Keratinocyte (primary cell): ENCODE results near the gene DCP2.

Source experiments
- EZH2 ChIP-seq: IDR thresholded peaks from one replicate; pipeline ENCODE4 v1.6.1; 2012; ENCODE audit warnings: inconsistent platforms, mild to moderate bottlenecking, low read length, moderate library complexity
- TF ChIP-seq, protein P1 (sequence below), 3 experiments: IDR thresholded peaks in 1 of 3; conservative IDR thresholded peaks in 1 of 3; optimal IDR thresholded peaks in 1 of 3; 2 replicates in 2 of 3; 3 replicates in 1 of 3; pipeline versions ENCODE3 to v1.5.1; 2011; ENCODE audit warnings: low read length in 3 of 3, mild to moderate bottlenecking in 3 of 3, moderate library complexity in 2 of 3, control low read depth in 1 of 3, inconsistent platforms in 1 of 3; ENCODE audit not compliant: insufficient read depth in 2 of 3; ENCODE audit errors: extremely low read depth in 1 of 3

DNA sequence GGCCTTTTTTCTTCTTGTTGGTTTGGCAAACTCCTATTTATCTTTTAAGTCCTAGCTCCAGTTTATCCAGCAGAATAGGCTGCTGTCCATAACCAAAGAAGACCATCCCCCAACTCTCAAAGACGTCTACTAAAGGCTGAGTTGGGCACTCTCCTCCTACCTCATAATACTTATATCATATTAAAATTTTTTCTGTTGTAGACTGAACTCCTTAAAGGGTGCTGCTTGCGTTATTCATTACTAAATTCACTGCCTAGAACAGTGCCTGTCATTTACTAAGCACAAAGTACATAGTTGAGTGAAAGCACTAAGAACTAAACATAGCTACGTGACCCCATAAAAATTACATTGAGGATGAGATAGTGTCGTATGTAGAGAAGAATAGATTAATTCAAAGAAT is 21.7 kb downstream of the DCP2 start:
- TF ChIP-seq, protein P1, sequence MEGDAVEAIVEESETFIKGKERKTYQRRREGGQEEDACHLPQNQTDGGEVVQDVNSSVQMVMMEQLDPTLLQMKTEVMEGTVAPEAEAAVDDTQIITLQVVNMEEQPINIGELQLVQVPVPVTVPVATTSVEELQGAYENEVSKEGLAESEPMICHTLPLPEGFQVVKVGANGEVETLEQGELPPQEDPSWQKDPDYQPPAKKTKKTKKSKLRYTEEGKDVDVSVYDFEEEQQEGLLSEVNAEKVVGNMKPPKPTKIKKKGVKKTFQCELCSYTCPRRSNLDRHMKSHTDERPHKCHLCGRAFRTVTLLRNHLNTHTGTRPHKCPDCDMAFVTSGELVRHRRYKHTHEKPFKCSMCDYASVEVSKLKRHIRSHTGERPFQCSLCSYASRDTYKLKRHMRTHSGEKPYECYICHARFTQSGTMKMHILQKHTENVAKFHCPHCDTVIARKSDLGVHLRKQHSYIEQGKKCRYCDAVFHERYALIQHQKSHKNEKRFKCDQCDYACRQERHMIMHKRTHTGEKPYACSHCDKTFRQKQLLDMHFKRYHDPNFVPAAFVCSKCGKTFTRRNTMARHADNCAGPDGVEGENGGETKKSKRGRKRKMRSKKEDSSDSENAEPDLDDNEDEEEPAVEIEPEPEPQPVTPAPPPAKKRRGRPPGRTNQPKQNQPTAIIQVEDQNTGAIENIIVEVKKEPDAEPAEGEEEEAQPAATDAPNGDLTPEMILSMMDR (optimal IDR thresholded peaks at IDR 0.05 in 1 of 3, IDR thresholded peaks at IDR 0.05 in 1 of 3, conservative IDR thresholded peaks at IDR 0.05 in 1 of 3; ENCODE audit: extremely low read depth in 1 of 3, insufficient read depth in 2 of 3, low read length in 3 of 3) = no peak
- no peak for TF ChIP-seq EZH2
